ENCODE data around the gene PIM3. TPM values are rescaled to one million over a fixed set of nuclear protein-coding genes. Genes with fewer than 3 reads are reported as not detected.

Gene PIM3
- total and polyA plus RNA-seq, 4 donors, result 14.5 to 44.0 (median 28.1) TPM

GRCh38 chr22:49923445-49923844, 37.1 kb upstream of the PIM3 start:
- no peaks in the 10 kb centered on the region for H3K9me3 ChIP-seq (ENCODE audit: control insufficient read depth in 4 of 4, low read length in 3 of 4)
- H3K36me3 ChIP-seq (ENCODE audit: control insufficient read depth in 4 of 4, insufficient read depth in 3 of 4, low read depth in 1 of 4, low read length in 3 of 4), result peaks cover 6 to 24% (median 14%) of the 10 kb centered on the region in 4 donors
- no peak overlapping the region for H3K27ac ChIP-seq (ENCODE audit: low read depth in 1 of 2, low read length in 2 of 2)
- H3K4me1 ChIP-seq (ENCODE audit: control insufficient read depth in 4 of 4, insufficient read depth in 4 of 4, low read length in 3 of 4), result peaks cover 0 to 10% (median 7%) of the 10 kb centered on the region in 4 donors
- no peaks in the 10 kb centered on the region for H3K27me3 ChIP-seq (ENCODE audit: control insufficient read depth in 4 of 4, insufficient read depth in 4 of 4, low read length in 3 of 4)
- no peak overlapping the region for H3K9ac ChIP-seq (ENCODE audit: low read depth in 1 of 2, low read length in 2 of 2)
- 76% methylated on average over 16 of the region's 16 CpGs for WGBS
- no peak for DNase-seq (ENCODE audit: low spot score)
- TF ChIP-seq RAD21 (IDR thresholded peaks at IDR 0.05), result no peak
- TF ChIP-seq JUND (IDR thresholded peaks at IDR 0.05), result no peak
- no peak for TF ChIP-seq FOXA2 (IDR thresholded peaks at IDR 0.05)
- no peak overlapping the region for H3K4me3 ChIP-seq (ENCODE audit: low read depth in 1 of 3, low read length in 3 of 3)

GRCh38 chr22:49924113-49924833, 36.3 kb upstream of the PIM3 start:
- 97% methylated on average over 31 of the region's 31 CpGs for WGBS
- no peak overlapping the region for H3K27ac ChIP-seq (ENCODE audit: low read depth in 1 of 2, low read length in 2 of 2)
- TF ChIP-seq NR2F2 (IDR thresholded peaks at IDR 0.05), result no peak
- TF ChIP-seq TAF1 (conservative IDR thresholded peaks at IDR 0.05), result no peak
- no peak for TF ChIP-seq YY1 (IDR thresholded peaks at IDR 0.05)
- no peak for TF ChIP-seq RAD21 (IDR thresholded peaks at IDR 0.05)
- no peak for TF ChIP-seq HNF4G (IDR thresholded peaks at IDR 0.05)
- no peak for TF ChIP-seq REST (IDR thresholded peaks at IDR 0.05)
- no peak for TF ChIP-seq EGR1 (IDR thresholded peaks at IDR 0.05; ENCODE audit: low read depth in 2 of 2)
- no peak for TF ChIP-seq RXRA (IDR thresholded peaks at IDR 0.05)
- TF ChIP-seq MAX (IDR thresholded peaks at IDR 0.05), result no peak
- TF ChIP-seq ATF3 (IDR thresholded peaks at IDR 0.05), result no peak
- TF ChIP-seq HNF4A (conservative IDR thresholded peaks at IDR 0.05), result no peak
- TF ChIP-seq SP1 (IDR thresholded peaks at IDR 0.05), result no peak
- no peaks in the 10 kb centered on the region for H3K9me3 ChIP-seq (ENCODE audit: control insufficient read depth in 4 of 4, low read length in 3 of 4)
- no peaks in the 10 kb centered on the region for H3K27me3 ChIP-seq (ENCODE audit: control insufficient read depth in 4 of 4, insufficient read depth in 4 of 4, low read length in 3 of 4)
- no peak overlapping the region for H3K4me3 ChIP-seq (ENCODE audit: low read depth in 1 of 3, low read length in 3 of 3)
- H3K36me3 ChIP-seq (ENCODE audit: control insufficient read depth in 4 of 4, insufficient read depth in 3 of 4, low read depth in 1 of 4, low read length in 3 of 4), result peaks cover 6 to 24% (median 14%) of the 10 kb centered on the region in 4 donors
- H3K9ac ChIP-seq (ENCODE audit: low read depth in 1 of 2, low read length in 2 of 2), result no peak overlapping the region
- H3K4me1 ChIP-seq (ENCODE audit: control insufficient read depth in 4 of 4, insufficient read depth in 4 of 4, low read length in 3 of 4), result peaks cover under 1 to 4% (median 3%) of the 10 kb centered on the region in 4 donors
- DNase-seq (ENCODE audit: low spot score), result no peak

GRCh38 chr22:49925525-49926128, 34.9 kb upstream of the PIM3 start:
- Histone ChIP-seq H3K27ac (ENCODE audit: low read depth in 1 of 2, low read length in 2 of 2) (no peak overlapping the region), H3K4me1 (ENCODE audit: control insufficient read depth in 4 of 4, insufficient read depth in 4 of 4, low read length in 3 of 4) (peaks cover 0 to 6% (median 3%) of the 10 kb centered on the region in 4 donors), H3K9ac (ENCODE audit: low read depth in 1 of 2, low read length in 2 of 2) (no peak overlapping the region), H3K27me3 (ENCODE audit: control insufficient read depth in 4 of 4, insufficient read depth in 4 of 4, low read length in 3 of 4) (no peaks in the 10 kb centered on the region), H3K4me3 (ENCODE audit: low read depth in 1 of 3, low read length in 3 of 3) (no peak overlapping the region), H3K36me3 (ENCODE audit: control insufficient read depth in 4 of 4, insufficient read depth in 3 of 4, low read depth in 1 of 4, low read length in 3 of 4) (peaks cover 6 to 21% (median 14%) of the 10 kb centered on the region in 4 donors), H3K9me3 (ENCODE audit: control insufficient read depth in 4 of 4, low read length in 3 of 4) (no peaks in the 10 kb centered on the region)
- no peak for TF ChIP-seq MAX (IDR thresholded peaks at IDR 0.05)
- DNase-seq (ENCODE audit: low spot score), result no peak
- WGBS, result 79% methylated on average over 24 of the region's 24 CpGs
